Mucosa of stomach (tissue), 1 donor: ENCODE results near the gene CNTN4.

ENCODE experiments used
- H3K27me3 ChIP-seq: one replicate; pipeline ENCODE4 v1.7.0; 2013; ENCODE audit warnings: mild to moderate bottlenecking, low read length; ENCODE audit not compliant: control insufficient read depth, insufficient read depth
- H3K36me3 ChIP-seq: one replicate; pipeline ENCODE4 v1.7.0; 2013; ENCODE audit warnings: low read length; ENCODE audit not compliant: control insufficient read depth, insufficient read depth
- H3K4me1 ChIP-seq: one replicate; pipeline ENCODE4 v1.7.0; 2013; ENCODE audit warnings: mild to moderate bottlenecking, low read length; ENCODE audit not compliant: control insufficient read depth, insufficient read depth
- H3K4me3 ChIP-seq: one replicate; pipeline ENCODE4 v1.7.0; 2013; ENCODE audit warnings: low read length
- H3K9ac ChIP-seq: one replicate; pipeline ENCODE4 v1.7.0; 2013; ENCODE audit warnings: mild to moderate bottlenecking, low read length, moderate library complexity
- H3K9me3 ChIP-seq: one replicate; pipeline ENCODE4 v1.7.0; 2013; ENCODE audit warnings: mild to moderate bottlenecking, low read length, moderate library complexity; ENCODE audit not compliant: control insufficient read depth
- donor health status: Pancreatic carcinoma.

CNTN4 gene

DNA sequence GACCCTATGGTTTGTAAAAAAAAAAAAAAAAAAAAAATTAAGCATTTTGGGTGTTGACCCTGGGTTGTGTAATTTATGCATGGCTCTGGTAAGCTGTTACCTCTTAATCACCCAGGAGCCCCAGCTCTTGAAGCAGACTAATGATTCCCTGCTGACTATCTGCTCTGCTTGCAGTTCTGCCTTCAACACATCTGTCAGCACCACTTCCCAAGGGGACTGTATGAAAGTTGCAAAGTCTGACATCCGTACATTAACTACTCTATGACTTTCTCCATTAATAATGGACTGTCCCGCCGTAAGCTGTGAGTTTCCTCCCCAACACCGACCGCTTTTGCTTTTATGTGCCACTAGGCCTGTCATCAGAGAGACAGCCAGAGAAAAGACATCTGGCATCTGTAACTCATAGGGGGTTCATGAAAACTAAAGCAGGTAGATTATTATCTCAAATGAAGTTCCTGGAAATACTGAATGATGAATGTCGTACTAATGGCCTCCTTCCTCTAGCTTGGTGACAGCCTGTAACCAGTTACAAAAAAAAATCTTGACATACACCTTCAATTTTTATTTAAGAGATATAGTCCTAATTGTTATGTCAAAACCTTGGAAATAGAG is 740.0 kb downstream of the CNTN4 start:
- Histone ChIP-seq H3K4me1 (no peaks in the 10 kb centered on the region), H3K9me3 (no peaks in the 10 kb centered on the region), H3K4me3 (no peak overlapping the region), H3K9ac (no peak overlapping the region), H3K27me3 (no peaks in the 10 kb centered on the region), H3K36me3 (no peaks in the 10 kb centered on the region)

DNA sequence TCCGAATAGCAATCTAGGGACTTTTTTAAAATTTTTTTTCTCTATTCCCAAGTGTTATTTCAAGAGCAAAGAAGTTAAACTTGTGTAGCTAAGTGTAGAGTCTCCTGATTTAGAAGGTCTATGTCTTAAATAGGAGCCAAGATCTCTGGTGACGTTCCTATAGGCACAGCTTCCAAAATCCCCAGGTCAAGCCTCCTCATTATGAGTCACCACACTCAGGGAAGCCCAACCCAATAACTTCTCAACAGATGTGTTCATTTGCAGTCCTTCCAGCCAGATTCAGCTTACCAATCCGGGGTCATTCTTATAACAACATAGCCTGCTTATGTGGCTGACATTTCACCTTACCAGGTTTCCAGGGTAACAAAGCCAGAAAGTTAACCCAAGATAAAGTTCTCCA is 741.2 kb downstream of the CNTN4 start:
- no peak overlapping the region for H3K4me3 ChIP-seq
- no peak overlapping the region for H3K9ac ChIP-seq
- H3K9me3 ChIP-seq, result no peaks in the 10 kb centered on the region
- no peaks in the 10 kb centered on the region for H3K27me3 ChIP-seq
- H3K36me3 ChIP-seq, result no peaks in the 10 kb centered on the region
- no peaks in the 10 kb centered on the region for H3K4me1 ChIP-seq

DNA sequence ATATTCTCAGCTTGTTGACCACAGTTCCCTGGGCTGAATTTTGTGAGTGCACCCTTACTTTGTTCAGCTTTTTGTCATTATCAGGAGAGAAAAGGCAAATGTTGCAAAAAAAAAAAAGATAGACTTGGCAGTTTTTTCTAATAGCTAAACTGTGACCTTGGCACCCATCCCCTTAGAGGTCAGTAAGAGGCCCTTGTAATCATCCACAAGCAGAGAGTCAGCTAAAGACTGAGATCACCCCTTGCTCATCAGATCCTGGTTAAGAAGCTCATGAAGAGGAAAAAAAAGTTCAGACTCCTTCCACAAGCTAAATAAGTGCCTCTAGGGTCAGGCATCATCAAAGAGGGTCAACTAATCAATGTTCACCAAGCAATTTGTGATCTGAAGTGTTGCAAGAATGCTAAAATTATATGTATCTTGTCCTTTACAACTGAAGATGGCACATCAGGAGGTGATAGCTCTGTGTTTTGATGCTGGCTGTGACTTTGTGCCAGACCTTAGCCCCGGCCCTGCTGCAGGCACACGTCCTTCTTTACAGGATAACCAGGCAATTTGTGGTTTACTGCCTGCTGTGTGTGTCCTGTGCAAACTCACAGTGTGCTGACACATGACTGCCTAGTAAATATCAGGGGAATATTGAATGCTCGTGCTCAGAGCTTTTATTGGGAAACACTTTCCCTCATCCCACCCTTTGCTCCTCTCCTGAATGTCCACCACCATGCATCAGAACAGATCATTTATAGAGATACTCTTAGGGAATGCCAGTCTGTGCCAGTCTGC is 748.6 kb downstream of the CNTN4 start:
- H3K27me3 ChIP-seq, result no peaks in the 10 kb centered on the region
- no peaks in the 10 kb centered on the region for H3K36me3 ChIP-seq
- H3K9me3 ChIP-seq, result no peaks in the 10 kb centered on the region
- H3K9ac ChIP-seq, result no peak overlapping the region
- no peaks in the 10 kb centered on the region for H3K4me1 ChIP-seq
- H3K4me3 ChIP-seq, result no peak overlapping the region

DNA sequence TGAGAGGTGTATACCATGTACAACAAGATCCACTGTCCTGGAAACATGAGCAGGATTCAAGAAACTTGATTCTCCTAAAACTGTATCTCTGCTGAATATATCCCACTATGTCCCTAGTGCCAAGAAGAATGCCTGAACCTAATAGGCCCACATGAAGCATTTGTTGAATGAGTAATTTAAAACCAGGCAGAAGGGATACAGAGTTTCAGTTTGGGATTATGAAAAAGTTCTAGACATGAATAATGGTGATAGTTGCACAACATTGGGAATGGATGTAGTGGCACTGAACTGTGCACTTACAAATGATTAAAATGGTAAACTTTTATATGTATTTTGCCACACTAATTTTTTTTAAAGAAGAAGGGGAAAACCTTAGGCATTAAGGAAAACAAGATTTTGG is 750.4 kb downstream of the CNTN4 start:
- H3K9me3 ChIP-seq, result no peaks in the 10 kb centered on the region

DNA sequence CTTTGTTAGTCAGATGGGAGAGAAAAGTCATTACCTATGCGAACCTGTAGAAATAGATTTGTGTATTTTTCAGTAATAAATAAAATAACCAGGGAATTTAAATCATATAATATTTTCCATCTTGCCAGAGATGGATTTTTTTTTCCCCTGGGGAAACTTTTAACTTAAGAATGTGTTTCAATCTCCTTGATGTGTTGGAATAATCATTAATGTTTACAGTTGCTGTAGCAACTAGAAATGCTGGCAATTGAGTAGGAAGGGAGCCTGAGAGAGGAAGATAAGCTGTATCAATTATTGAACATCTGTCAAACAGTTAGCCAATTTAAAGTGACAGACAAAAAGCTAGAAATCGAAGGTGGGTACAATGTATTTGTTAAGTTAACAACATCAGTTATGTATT is 752.0 kb downstream of the CNTN4 start:
- Histone ChIP-seq H3K4me3 (no peak overlapping the region), H3K9me3 (no peaks in the 10 kb centered on the region), H3K4me1 (no peaks in the 10 kb centered on the region), H3K27me3 (no peaks in the 10 kb centered on the region), H3K36me3 (no peaks in the 10 kb centered on the region), H3K9ac (no peak overlapping the region)

More for the DNA sequence above, 750.4 kb downstream of the CNTN4 start:
- Histone ChIP-seq H3K27me3 (no peaks in the 10 kb centered on the region), H3K4me3 (no peak overlapping the region), H3K9ac (no peak overlapping the region), H3K36me3 (no peaks in the 10 kb centered on the region), H3K4me1 (no peaks in the 10 kb centered on the region)

DNA sequence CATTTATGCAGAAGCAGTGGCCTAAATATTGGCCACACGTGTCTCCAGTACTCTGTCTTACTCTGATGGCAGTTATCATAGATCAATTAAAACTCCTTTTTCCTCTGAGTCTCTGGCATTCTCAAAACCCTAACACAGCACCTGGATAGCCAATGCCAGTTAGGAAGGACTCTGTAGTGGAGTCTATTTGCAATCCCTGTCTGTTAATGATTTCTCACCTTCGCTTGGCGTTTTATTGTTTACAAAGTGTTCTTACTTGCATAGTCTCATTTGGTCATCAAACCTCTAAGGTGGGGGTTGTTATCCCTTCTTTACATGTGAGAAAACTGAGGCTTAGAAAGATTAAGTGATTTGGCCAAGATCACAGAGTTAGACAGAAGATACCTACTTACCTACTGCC is 752.7 kb downstream of the CNTN4 start:
- no peaks in the 10 kb centered on the region for H3K4me1 ChIP-seq
- no peaks in the 10 kb centered on the region for H3K27me3 ChIP-seq
- H3K9ac ChIP-seq, result no peak overlapping the region
- no peaks in the 10 kb centered on the region for H3K9me3 ChIP-seq
- H3K4me3 ChIP-seq, result no peak overlapping the region
- H3K36me3 ChIP-seq, result no peaks in the 10 kb centered on the region

DNA sequence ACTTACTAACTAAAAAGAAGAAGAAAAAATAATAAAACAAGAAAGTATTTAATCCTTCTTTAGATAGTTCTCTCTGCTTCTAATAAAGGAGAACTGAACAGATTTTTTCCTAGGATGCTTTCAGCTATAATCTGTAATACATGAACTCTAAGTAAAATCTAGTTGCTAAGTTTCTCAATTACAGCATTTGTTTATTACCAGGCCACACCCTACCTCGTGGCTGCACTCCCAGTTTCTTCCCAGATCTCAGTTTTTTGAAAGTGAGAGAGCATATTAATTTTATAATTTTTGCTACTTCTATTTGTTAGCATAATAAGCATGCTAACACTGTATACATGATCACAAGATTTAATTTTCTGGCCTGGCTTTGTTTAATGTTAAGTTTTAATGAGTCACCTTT is 753.2 kb downstream of the CNTN4 start:
- H3K36me3 ChIP-seq, result no peaks in the 10 kb centered on the region
- H3K4me1 ChIP-seq, result no peaks in the 10 kb centered on the region
- H3K27me3 ChIP-seq, result no peaks in the 10 kb centered on the region
- H3K9ac ChIP-seq, result no peak overlapping the region
- H3K9me3 ChIP-seq, result no peaks in the 10 kb centered on the region
- no peak overlapping the region for H3K4me3 ChIP-seq

DNA sequence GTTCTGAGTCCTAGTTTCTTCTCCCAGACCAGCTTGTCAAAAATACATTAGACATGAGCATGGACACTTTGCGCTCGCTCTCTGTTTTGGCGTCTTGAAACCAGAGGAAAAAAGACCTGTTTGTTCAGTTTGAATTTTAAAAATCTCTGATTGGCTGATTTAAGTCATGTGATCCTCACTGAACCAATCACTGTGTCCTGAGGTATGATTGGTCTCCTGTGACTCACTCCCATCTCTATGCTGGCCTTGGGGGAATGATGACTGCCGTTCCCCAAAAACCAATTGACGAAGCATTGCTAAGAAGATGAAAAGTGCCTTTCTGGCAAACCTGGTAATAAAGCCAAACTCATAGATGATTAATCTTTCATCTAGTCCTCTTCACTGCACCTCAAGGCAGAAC is 755.0 kb downstream of the CNTN4 start:
- Histone ChIP-seq H3K9ac (no peak overlapping the region), H3K9me3 (no peaks in the 10 kb centered on the region), H3K4me3 (no peak overlapping the region), H3K27me3 (no peaks in the 10 kb centered on the region), H3K4me1 (no peaks in the 10 kb centered on the region), H3K36me3 (no peaks in the 10 kb centered on the region)

DNA sequence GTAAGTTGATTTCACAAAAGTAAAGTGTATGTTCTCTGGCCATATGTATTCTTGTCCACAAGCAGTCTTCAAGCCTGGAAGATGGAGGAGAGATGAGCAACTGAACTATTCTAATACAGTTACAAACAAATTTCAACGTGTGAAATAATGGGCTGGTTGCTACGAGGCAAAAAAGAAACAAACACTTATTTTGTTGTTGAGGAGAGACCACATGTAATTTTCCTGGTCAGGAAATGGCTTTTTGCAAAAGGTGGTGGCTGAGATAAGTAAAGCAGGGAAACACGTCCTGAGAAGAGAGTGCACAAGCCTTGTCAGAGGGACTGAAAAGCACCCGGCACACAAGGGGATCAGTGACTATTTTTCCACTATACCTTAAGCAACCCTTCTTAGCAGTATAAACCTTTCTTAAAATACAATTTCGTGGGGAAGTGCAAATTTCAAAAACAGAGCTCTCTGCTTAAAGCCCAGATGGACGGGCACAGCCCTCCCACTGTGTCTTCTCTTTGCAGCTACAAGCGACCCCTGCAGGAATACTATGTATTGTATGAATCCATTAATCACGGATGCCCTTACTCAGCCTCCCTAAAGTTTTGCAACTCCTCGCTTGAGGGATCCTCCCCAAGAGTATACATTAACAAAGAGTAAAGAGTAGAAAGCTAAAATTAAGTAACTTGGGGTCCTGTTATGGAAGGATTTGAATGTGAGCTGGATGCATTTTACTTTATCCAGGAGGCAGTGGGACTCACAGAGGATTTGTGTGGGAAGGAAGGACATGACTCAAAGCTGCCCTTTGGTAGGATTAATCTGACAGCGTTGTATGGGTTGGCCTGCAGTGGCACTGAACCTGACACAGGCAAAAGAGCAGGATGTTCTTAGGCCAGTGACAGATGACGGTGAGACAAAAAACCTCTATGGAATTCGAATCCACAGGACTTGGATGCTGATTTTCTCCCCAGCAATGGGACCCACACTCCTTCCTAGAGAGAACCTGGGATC is 757.8 kb downstream of the CNTN4 start:
- H3K9me3 ChIP-seq, result no peaks in the 10 kb centered on the region
- no peaks in the 10 kb centered on the region for H3K4me1 ChIP-seq
- H3K36me3 ChIP-seq, result no peaks in the 10 kb centered on the region
- H3K9ac ChIP-seq, result no peak overlapping the region
- H3K27me3 ChIP-seq, result no peaks in the 10 kb centered on the region
- no peak overlapping the region for H3K4me3 ChIP-seq

DNA sequence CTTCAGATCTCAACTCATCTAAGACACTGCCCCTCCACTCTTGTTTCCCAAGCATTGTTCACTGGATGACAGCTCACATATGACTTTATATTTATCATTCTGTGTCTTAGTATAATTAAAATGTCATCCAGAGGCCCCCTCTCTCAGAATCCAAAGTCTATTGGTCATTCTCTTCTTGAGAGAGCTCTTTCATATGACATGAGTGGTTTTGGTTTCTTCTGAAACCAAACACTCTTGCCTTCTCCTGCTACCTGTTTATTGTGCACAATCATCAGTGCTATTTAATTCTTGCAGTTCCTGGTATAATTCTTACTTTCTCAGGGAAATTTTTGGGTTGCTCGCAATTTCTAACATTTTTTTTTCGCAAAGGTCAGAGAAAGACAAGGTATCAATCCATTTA is 762.0 kb downstream of the CNTN4 start:
- no peak overlapping the region for H3K9ac ChIP-seq
- H3K9me3 ChIP-seq, result no peaks in the 10 kb centered on the region
- H3K4me1 ChIP-seq, result no peaks in the 10 kb centered on the region
- no peaks in the 10 kb centered on the region for H3K27me3 ChIP-seq
- H3K4me3 ChIP-seq, result no peak overlapping the region
- H3K36me3 ChIP-seq, result no peaks in the 10 kb centered on the region

DNA sequence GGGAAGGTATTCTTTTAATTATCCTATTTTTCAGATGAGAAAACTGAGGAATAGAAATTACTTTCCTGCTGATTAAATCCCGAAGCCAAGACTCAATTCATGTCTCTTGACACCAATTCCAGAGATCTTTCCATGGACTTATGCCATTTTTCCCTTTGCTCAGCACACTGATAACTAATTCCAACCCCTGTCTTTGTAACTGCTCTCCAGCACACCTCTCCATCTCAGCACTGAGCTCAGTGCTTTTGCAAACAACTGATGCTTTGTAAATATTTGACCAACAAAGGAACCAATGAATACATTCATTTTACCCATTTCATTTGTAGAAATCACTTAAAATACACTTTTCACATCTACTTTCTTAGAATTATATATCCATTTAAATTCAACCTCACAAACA is 762.5 kb downstream of the CNTN4 start:
- H3K4me1 ChIP-seq, result no peaks in the 10 kb centered on the region
- H3K27me3 ChIP-seq, result no peaks in the 10 kb centered on the region
- H3K36me3 ChIP-seq, result no peaks in the 10 kb centered on the region
- no peak overlapping the region for H3K9ac ChIP-seq
- H3K9me3 ChIP-seq, result no peaks in the 10 kb centered on the region
- no peak overlapping the region for H3K4me3 ChIP-seq

DNA sequence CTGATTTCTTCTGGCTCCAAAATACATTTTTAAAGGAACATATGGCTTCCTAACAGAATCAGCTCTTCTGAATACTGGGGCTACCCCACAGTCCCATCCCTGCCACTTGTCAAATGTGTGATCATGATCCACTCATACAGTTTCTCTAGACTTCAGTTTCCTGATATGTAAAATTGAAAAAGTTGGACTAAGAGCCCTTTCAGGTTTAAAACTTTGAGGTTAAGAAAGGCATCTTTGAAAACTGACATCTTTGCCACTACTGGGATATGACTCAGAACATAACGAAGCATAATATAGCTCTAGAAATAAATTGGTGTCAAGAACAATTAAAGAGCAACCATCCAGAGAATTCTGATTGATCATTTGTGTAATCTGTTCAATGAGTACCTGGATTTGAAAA is 763.3 kb downstream of the CNTN4 start:
- H3K27me3 ChIP-seq, result no peaks in the 10 kb centered on the region
- no peaks in the 10 kb centered on the region for H3K9me3 ChIP-seq
- H3K9ac ChIP-seq, result no peak overlapping the region
- H3K4me3 ChIP-seq, result no peak overlapping the region
- H3K4me1 ChIP-seq, result no peaks in the 10 kb centered on the region
- H3K36me3 ChIP-seq, result no peaks in the 10 kb centered on the region
